Spleen (tissue), 7 donors: Measurements from ENCODE around the gene TMEM205.

Experiments used
- POLR2AphosphoS5 ChIP-seq, 3 donors: sonication (generic); formaldehyde crosslinking; IDR thresholded peaks; one replicate each; pipeline ENCODE4 v1.5.1; 2017; ENCODE audit warnings: antibody characterized with exemption in 3 of 3
- TF ChIP-seq, protein P1 (sequence below), 11 experiments: fragments of 200-600 bp in 7 of 11; fragments of 450-650 bp in 4 of 11; sonication (generic) in 4 of 11; IDR thresholded peaks in 8 of 11; conservative IDR thresholded peaks in 3 of 11; 1 replicate in 7 of 11; 2 replicates in 4 of 11; pipeline versions ENCODE4 v1.4.0 to v1.8.0; 2016 to 2021; ENCODE audit warnings: antibody characterized with exemption in 11 of 11, inconsistent platforms in 4 of 11, mild to moderate bottlenecking in 1 of 11
- donor health status: DM: no; HTN: no; CAD: no; lungs with moderate emphysema.
- donor health status: DM: no; HTN: no; CAD: no.
- donor health status: DM: no; HTN: no; CAD: no.

DNA sequence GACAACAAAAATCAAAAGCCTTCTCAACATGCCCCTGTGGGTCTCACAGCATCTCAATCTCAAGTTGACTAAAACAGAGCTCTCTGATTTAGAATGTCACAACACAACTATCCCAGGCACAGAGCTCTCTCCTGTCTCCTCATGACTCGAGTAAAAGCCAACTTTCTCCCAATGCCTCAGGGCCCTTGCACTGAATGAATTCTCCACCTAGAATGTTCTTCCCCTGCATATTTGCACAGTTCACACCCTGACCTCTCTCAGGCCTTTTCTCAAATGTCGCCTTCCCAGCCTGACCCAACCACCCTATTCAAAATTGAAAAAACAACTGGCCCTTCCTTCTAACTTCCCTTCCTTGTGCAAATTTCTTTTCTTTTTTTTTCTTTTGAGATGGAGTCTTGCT, 24.7 kb upstream of the TMEM205 start:
- TF ChIP-seq, protein P1, sequence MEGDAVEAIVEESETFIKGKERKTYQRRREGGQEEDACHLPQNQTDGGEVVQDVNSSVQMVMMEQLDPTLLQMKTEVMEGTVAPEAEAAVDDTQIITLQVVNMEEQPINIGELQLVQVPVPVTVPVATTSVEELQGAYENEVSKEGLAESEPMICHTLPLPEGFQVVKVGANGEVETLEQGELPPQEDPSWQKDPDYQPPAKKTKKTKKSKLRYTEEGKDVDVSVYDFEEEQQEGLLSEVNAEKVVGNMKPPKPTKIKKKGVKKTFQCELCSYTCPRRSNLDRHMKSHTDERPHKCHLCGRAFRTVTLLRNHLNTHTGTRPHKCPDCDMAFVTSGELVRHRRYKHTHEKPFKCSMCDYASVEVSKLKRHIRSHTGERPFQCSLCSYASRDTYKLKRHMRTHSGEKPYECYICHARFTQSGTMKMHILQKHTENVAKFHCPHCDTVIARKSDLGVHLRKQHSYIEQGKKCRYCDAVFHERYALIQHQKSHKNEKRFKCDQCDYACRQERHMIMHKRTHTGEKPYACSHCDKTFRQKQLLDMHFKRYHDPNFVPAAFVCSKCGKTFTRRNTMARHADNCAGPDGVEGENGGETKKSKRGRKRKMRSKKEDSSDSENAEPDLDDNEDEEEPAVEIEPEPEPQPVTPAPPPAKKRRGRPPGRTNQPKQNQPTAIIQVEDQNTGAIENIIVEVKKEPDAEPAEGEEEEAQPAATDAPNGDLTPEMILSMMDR (IDR thresholded peaks at IDR 0.05 in 8 of 11, conservative IDR thresholded peaks at IDR 0.05 in 3 of 11): no peak
- TF ChIP-seq POLR2AphosphoS5 (IDR thresholded peaks at IDR 0.05): no peak
